H1 (cell line): ENCODE measurements around the gene QSOX1. TPM values are rescaled to one million over a fixed set of nuclear protein-coding genes. Genes with fewer than 3 reads are reported as not detected.
A peak's percentile ranks its signal among the peaks of the same experiment; 100 is the strongest.

Experiments
- CTCF ChIA-PET: fragments of 300-600 bp; sonication (Branson Sonifier 250); formaldehyde crosslinking; loops from one replicate; lab custom pipeline; 2021; ENCODE audit not compliant: partially characterized antibody; lab: Charles Lee
- POLR2A ChIA-PET: fragments of 300-600 bp; sonication (Branson Sonifier 250); formaldehyde crosslinking; loops from one replicate; lab custom pipeline; 2021; ENCODE audit warnings: inconsistent platforms; ENCODE audit not compliant: partially characterized antibody; lab: Charles Lee
- DNase-seq, 2 experiments: peaks; one replicate each; pipeline versions ENCODE4 v3.0.0 to v3.0.0-alpha.2; 2010 to 2022; ENCODE audit warnings: low spot score in 2 of 2, low read depth in 1 of 2, mixed read lengths in 1 of 2
- FAIRE-seq: peaks from 2 replicates; lab custom pipeline; 2011; peaks lifted over from hg19 to GRCh38; lab: Jason Lieb, UNC
- H2AFZ ChIP-seq: 2 replicates; pipeline ENCODE4 v1.8.1; 2012; ENCODE audit warnings: low read length, inconsistent platforms
- H2AK5ac ChIP-seq: 2 replicates; pipeline ENCODE4 v1.6.1; 2013; ENCODE audit warnings: low read depth, low read length
- H2BK120ac ChIP-seq: replicated peaks from 2 replicates; pipeline ENCODE3; 2013; ENCODE audit warnings: low read depth, low read length, inconsistent platforms
- H2BK12ac ChIP-seq: 2 replicates; pipeline ENCODE4 v1.6.1; 2013; ENCODE audit warnings: low read depth, low read length
- H2BK15ac ChIP-seq: 2 replicates; pipeline ENCODE4 v1.6.1; 2013; ENCODE audit warnings: low read length
- H2BK20ac ChIP-seq: 2 replicates; pipeline ENCODE4 v1.6.1; 2013; ENCODE audit warnings: low read length
- H2BK5ac ChIP-seq: 2 replicates; pipeline ENCODE4 v1.6.1; 2013; ENCODE audit warnings: low read depth, low read length
- H3K14ac ChIP-seq: 2 replicates; pipeline ENCODE4 v1.6.1; 2013; ENCODE audit warnings: inconsistent platforms; ENCODE audit not compliant: insufficient read length
- H3K18ac ChIP-seq: 2 replicates; pipeline ENCODE4 v1.6.1; 2013; ENCODE audit warnings: low read length; ENCODE audit errors: extremely low read depth
- H3K23ac ChIP-seq: 2 replicates; pipeline ENCODE4 v1.6.1; 2013; ENCODE audit warnings: inconsistent platforms; ENCODE audit not compliant: insufficient read length
- H3K23me2 ChIP-seq: 2 replicates; pipeline ENCODE4 v1.6.1; 2013; ENCODE audit warnings: low read depth, low read length
- H3K27ac ChIP-seq: 2 replicates; pipeline ENCODE4 v1.6.1; 2011; ENCODE audit warnings: low read depth, low read length, inconsistent platforms
- H3K27me3 ChIP-seq, 4 experiments: replicated peaks in 1 of 4; 1 replicate in 1 of 4; 2 replicates in 3 of 4; pipeline versions ENCODE4 v1.6.1 to v1.8.1; 2011 to 2013; ENCODE audit warnings: low read length in 3 of 4, mild to moderate bottlenecking in 3 of 4, inconsistent platforms in 2 of 4, mixed read lengths in 2 of 4, moderate library complexity in 1 of 4; ENCODE audit not compliant: control insufficient read depth in 3 of 4, insufficient read depth in 3 of 4; ENCODE audit errors: extremely low read depth in 1 of 4
- H3K36me3 ChIP-seq, 4 experiments: 2 replicates each; pipeline versions ENCODE4 v1.6.1 to v1.8.1; 2011 to 2013; ENCODE audit warnings: mild to moderate bottlenecking in 4 of 4, low read length in 3 of 4, moderate library complexity in 2 of 4, control low read depth in 1 of 4, inconsistent platforms in 1 of 4; ENCODE audit not compliant: insufficient read depth in 4 of 4, control insufficient read depth in 2 of 4
- H3K4ac ChIP-seq: replicated peaks from 2 replicates; pipeline ENCODE3; 2013; ENCODE audit warnings: low read length, low read depth, mixed read lengths, inconsistent platforms; ENCODE audit not compliant: insufficient read length
- H3K4me1 ChIP-seq, 4 experiments: replicated peaks in 1 of 4; 1 replicate in 1 of 4; 2 replicates in 3 of 4; pipeline versions ENCODE4 v1.6.1 to v1.8.1; 2011 to 2013; ENCODE audit warnings: low read length in 3 of 4, inconsistent platforms in 2 of 4, mixed read lengths in 1 of 4; ENCODE audit not compliant: insufficient read depth in 4 of 4, control insufficient read depth in 3 of 4
- H3K4me2 ChIP-seq, 2 experiments: 2 replicates each; pipeline versions ENCODE4 v1.6.1 to v1.8.1; 2011 to 2013; ENCODE audit warnings: low read depth in 2 of 2, low read length in 2 of 2, control low read depth in 1 of 2, inconsistent platforms in 1 of 2, mild to moderate bottlenecking in 1 of 2; ENCODE audit not compliant: insufficient read depth in 1 of 2
- H3K4me3 ChIP-seq, 4 experiments: fragments of 200-600, 300-600 bp in 1 of 4; sonication (generic), shearing (Covaris generic), sonication (Bioruptor Twin) in 1 of 4; 2 replicates each; pipeline versions ENCODE4 v1.5.1 to v1.8.1; 2011 to 2016; ENCODE audit warnings: low read length in 4 of 4, low read depth in 3 of 4, control low read depth in 2 of 4, inconsistent platforms in 2 of 4, mild to moderate bottlenecking in 2 of 4, mixed read lengths in 1 of 4, moderate library complexity in 1 of 4; ENCODE audit not compliant: insufficient read depth in 2 of 4; ENCODE audit errors: extremely low read depth in 1 of 4
- H3K56ac ChIP-seq: replicated peaks from 2 replicates; pipeline ENCODE3; 2013; ENCODE audit warnings: low read depth, mild to moderate bottlenecking, mixed read lengths, low read length, inconsistent platforms; ENCODE audit not compliant: insufficient read length
- H3K79me1 ChIP-seq: 2 replicates; pipeline ENCODE4 v1.6.1; 2013; ENCODE audit warnings: low read depth, low read length, control low read depth
- H3K79me2 ChIP-seq, 2 experiments: 2 replicates each; pipeline versions ENCODE4 v1.6.1 to v1.8.1; 2012 to 2013; ENCODE audit warnings: low read length in 2 of 2, mild to moderate bottlenecking in 2 of 2, inconsistent platforms in 1 of 2; ENCODE audit not compliant: insufficient read depth in 2 of 2, control insufficient read depth in 1 of 2
- H3K9ac ChIP-seq, 4 experiments: replicated peaks in 1 of 4; 1 replicate in 1 of 4; 2 replicates in 3 of 4; pipeline versions ENCODE4 v1.6.1 to v1.8.1; 2011 to 2013; ENCODE audit warnings: low read depth in 3 of 4, low read length in 3 of 4, control low read depth in 2 of 4, mild to moderate bottlenecking in 2 of 4, moderate library complexity in 2 of 4, inconsistent platforms in 1 of 4; ENCODE audit errors: extremely low read depth in 1 of 4
- H3K9me3 ChIP-seq, 2 experiments: 2 replicates each; pipeline versions ENCODE4 v1.6.1 to v1.8.1; 2012 to 2013; ENCODE audit warnings: mild to moderate bottlenecking in 2 of 2, moderate library complexity in 2 of 2, control low read depth in 1 of 2, inconsistent platforms in 1 of 2, low read depth in 1 of 2, low read length in 1 of 2, mixed read lengths in 1 of 2; ENCODE audit not compliant: insufficient read depth in 2 of 2
- H4K20me1 ChIP-seq, 2 experiments: replicated peaks in 1 of 2; 2 replicates each; pipeline versions ENCODE3 to v1.8.1; 2011 to 2013; ENCODE audit warnings: inconsistent platforms in 2 of 2, low read length in 2 of 2, mild to moderate bottlenecking in 1 of 2; ENCODE audit not compliant: insufficient read depth in 2 of 2, control insufficient read depth in 1 of 2
- H4K5ac ChIP-seq: 2 replicates; pipeline ENCODE4 v1.6.1; 2013; ENCODE audit warnings: low read length, low read depth, mixed read lengths, inconsistent platforms; ENCODE audit not compliant: insufficient read length
- H4K8ac ChIP-seq: 2 replicates; pipeline ENCODE4 v1.8.0; 2013; ENCODE audit warnings: mild to moderate bottlenecking, moderate library complexity, low read length, inconsistent platforms; ENCODE audit not compliant: insufficient read depth; ENCODE audit errors: extremely low read depth
- H4K91ac ChIP-seq: replicated peaks from 2 replicates; pipeline ENCODE3; 2013; ENCODE audit warnings: low read length, mixed read lengths, inconsistent platforms; ENCODE audit not compliant: insufficient read length
- CTCF ChIP-seq, 3 experiments: IDR thresholded peaks; 1 replicate in 2 of 3; 2 replicates in 1 of 3; pipeline versions ENCODE4 v1.5.1 to v1.6.1; 2011; ENCODE audit warnings: low read length in 3 of 3, mild to moderate bottlenecking in 3 of 3, inconsistent platforms in 2 of 3, low read depth in 1 of 3, moderate library complexity in 1 of 3; ENCODE audit not compliant: insufficient read depth in 1 of 3; ENCODE audit errors: control extremely low read depth in 1 of 3
- EZH2 ChIP-seq: fragments of 200-600 bp; sonication (generic); IDR thresholded peaks from 2 replicates; pipeline ENCODE4 v1.7.1; 2012; ENCODE audit warnings: low read depth, mild to moderate bottlenecking, moderate library complexity, low read length, inconsistent platforms; ENCODE audit not compliant: severe bottlenecking
- NANOG ChIP-seq: IDR thresholded peaks from 2 replicates; pipeline ENCODE4 v1.6.1; 2011; ENCODE audit warnings: low read length, low read depth, mild to moderate bottlenecking, inconsistent platforms; ENCODE audit not compliant: insufficient read depth, poor library complexity, severe bottlenecking
- PHF8 ChIP-seq: fragments of 200-600 bp; sonication (generic); conservative IDR thresholded peaks from 2 replicates; pipeline ENCODE4 v1.7.1; 2012; ENCODE audit warnings: low read depth, mild to moderate bottlenecking, inconsistent platforms, low read length, moderate library complexity
- RAD21 ChIP-seq, 2 experiments: IDR thresholded peaks in 1 of 2; conservative IDR thresholded peaks in 1 of 2; 2 replicates each; pipeline ENCODE4 v1.6.1; 2011; ENCODE audit warnings: low read depth in 2 of 2, low read length in 2 of 2, improper control_type of control experiment in 1 of 2, inconsistent platforms in 1 of 2, mild to moderate bottlenecking in 1 of 2, moderate library complexity in 1 of 2
- RXRA ChIP-seq: IDR thresholded peaks from 2 replicates; pipeline ENCODE4 v1.6.1; 2011; ENCODE audit warnings: low read depth, mild to moderate bottlenecking, low read length, moderate library complexity; ENCODE audit not compliant: insufficient read depth
- SIN3A ChIP-seq, 2 experiments: IDR thresholded peaks in 1 of 2; conservative IDR thresholded peaks in 1 of 2; 2 replicates each; pipeline ENCODE4 v1.6.1; 2011 to 2012; ENCODE audit warnings: low read length in 2 of 2, improper control_type of control experiment in 1 of 2, low read depth in 1 of 2, mild to moderate bottlenecking in 1 of 2
- WGBS, 2 experiments: shearing (Covaris generic) in 1 of 2; methylation state at CpG; one replicate each; pipeline versions ENCODE4 v1.1.6 to v1.1.7; 2013 to 2015; ENCODE audit warnings: low lambda C conversion rate in 2 of 2, mixed read lengths in 2 of 2, inconsistent platforms in 1 of 2, low coverage in 1 of 2, missing lambda C conversion rate in 1 of 2; ENCODE audit not compliant: insufficient replicate concordance in 2 of 2, insufficient coverage in 1 of 2, insufficient read length in 1 of 2; ENCODE audit errors: extremely low coverage in 1 of 2, missing lambda C conversion rate in 1 of 2; 5-methylcytosine and 5-hydroxymethylcytosine counted together
- polyA plus RNA-seq, 7 experiments: library from polyadenylated mRNA; depleted of rRNA in 3 of 7; stranded (reverse) in 5 of 7; unstranded in 2 of 7; fragments of >200 nt in 5 of 7; fragments of 200-250 nt in 2 of 7; gene quantifications; 1 replicate in 5 of 7; 2 replicates in 1 of 7; 4 replicates in 1 of 7; pipeline versions ENCODE4 v1.2.1 to v1.2.3, GENCODE V29; 2011 to 2013; ENCODE audit warnings: missing spikeins in 2 of 7, mixed read lengths in 2 of 7
- total RNA-seq: library from RNA; stranded (reverse); fragmentation: NEBNext Ultra II Directional; extraction: Animal tissue kit (Norgen Biotek cat#: 25700); gene quantifications from 2 replicates; pipeline ENCODE4 v1.2.1, GENCODE V29; 2021

The QSOX1 gene
- total and polyA plus RNA-seq, 2 of the 8 experiments (the other 6 are each of a cell fraction or from before 2014, with no cell fraction given) = 97.7 to 123 TPM

- Histone ChIP-seq H3K23me2 (no peaks in the 10 kb centered on the region), H3K4me2 (peak overlapping the region in 1 of 2 experiments; percentile 45; a peak in 3 of 4 replicates), H3K56ac (no peak overlapping the region), H3K23ac (no peak overlapping the region), H3K27ac (no peak overlapping the region), H3K4ac (no peak overlapping the region), H2BK12ac (no peak overlapping the region), H3K9me3 (no peaks in the 10 kb centered on the region), H2BK5ac (no peak overlapping the region), H3K4me1 (peaks cover 6 to 23% (median 17%) of the 10 kb centered on the region in 4 experiments), H4K91ac (no peak overlapping the region), H3K18ac (peak overlapping the region; percentile 14; the same call in 1 of the 2 replicates), H4K20me1 (peaks cover 4 to 19% of the 10 kb centered on the region in 2 experiments), H2BK120ac (no peak overlapping the region), H2AFZ (no peak overlapping the region), H2BK15ac (no peak overlapping the region), H2AK5ac (no peak overlapping the region), H3K27me3 (no peaks in the 10 kb centered on the region), H4K8ac (no peak overlapping the region; the same call in 1 of the 2 replicates), H2BK20ac (no peak overlapping the region), H3K14ac (no peak overlapping the region), H3K9ac (no peak overlapping the region), H3K36me3 (no peaks in the 10 kb centered on the region; a peak in 2 of 8 replicates), H3K4me3 (no peak overlapping the region), H3K79me1 (peaks cover 14% of the 10 kb centered on the region), H4K5ac (no peak overlapping the region), H3K79me2 (peaks cover 0 to 11% of the 10 kb centered on the region in 2 experiments; a peak in 1 of 4 replicates)
- CTCF ChIA-PET = interaction anchor here (0.5 to 11.7 kb wide), 35 partner anchors 12 to 596 kb away, joined by 3 to 307 read pairs (median 5); partner anchors contain the start of gene QSOX1
- FAIRE-seq = no peak
- 53% methylated on average over 13 of the region's 13 CpGs; no CpG with 5 or more reads in 1 of the 2 experiments for WGBS, 2 experiments
- peak; percentile 81 to 82 for DNase-seq
- POLR2A ChIA-PET = interaction anchor here (1.0 to 7.1 kb wide), 4 partner anchors 9 to 299 kb away, joined by 4 to 36 read pairs (median 6); partner anchors contain the start of gene QSOX1
- no peak for TF ChIP-seq PHF8
- TF ChIP-seq EZH2 = no peak
- peak; percentile 33 to 47 for TF ChIP-seq RAD21 (IDR thresholded peaks at IDR 0.05 in 1 of 2, conservative IDR thresholded peaks at IDR 0.05 in 1 of 2; ENCODE audit: low read depth in 2 of 2, low read length in 2 of 2)
- TF ChIP-seq NANOG = no peak
- no peak for TF ChIP-seq SIN3A (conservative IDR thresholded peaks at IDR 0.05 in 1 of 2, IDR thresholded peaks at IDR 0.05 in 1 of 2; ENCODE audit: low read depth in 1 of 2, low read length in 2 of 2)
- peak; percentile 18 to 64 (median 43); a peak in 3 of 4 replicates for TF ChIP-seq CTCF (IDR thresholded peaks at IDR 0.05; ENCODE audit: control extremely low read depth in 1 of 3, insufficient read depth in 1 of 3, low read depth in 1 of 3, low read length in 3 of 3)
- TF ChIP-seq RXRA = no peak
Measured at GRCh38 chr1:180167721-180168467, 13.2 kb downstream of the QSOX1 start.
